Heart left ventricle (tissue), 16 donors: ENCODE data around the gene MKNK1. TPM values are rescaled to one million over a fixed set of nuclear protein-coding genes. Genes with fewer than 3 reads are reported as not detected.

ENCODE experiments used
- ATAC-seq, 4 donors: fragments of 200-7000 bp; cut with Tn5 transposase; one replicate each; pipeline ENCODE4 v1.9.1; 2020 to 2022; ENCODE audit warnings: moderate library complexity in 4 of 4, mild to moderate bottlenecking in 3 of 4, moderate number of reproducible peaks in 1 of 4
- DNase-seq, 5 donors: peaks; one replicate each; pipeline ENCODE4 v3.0.0-alpha.2; 2020
- H3K27ac ChIP-seq, 12 donors: fragments of 200-600 bp; sonication (generic) in 4 of 12; one replicate each; pipeline versions ENCODE4 v1.5.0 to v1.8.0; 2016 to 2022; ENCODE audit warnings: mild to moderate bottlenecking in 2 of 12
- H3K27me3 ChIP-seq, 9 donors: fragments of 200-600 bp; sonication (generic) in 2 of 9; one replicate each; pipeline versions ENCODE4 v1.5.1 to v1.8.0; 2016 to 2022; ENCODE audit warnings: mild to moderate bottlenecking in 3 of 9
- H3K36me3 ChIP-seq, 9 donors: fragments of 200-600 bp; sonication (generic) in 2 of 9; one replicate each; pipeline versions ENCODE4 v1.5.0 to v1.8.0; 2018 to 2022; ENCODE audit warnings: mild to moderate bottlenecking in 2 of 9
- H3K4me1 ChIP-seq, 12 donors: fragments of 200-600 bp; sonication (generic) in 4 of 12; one replicate each; pipeline versions ENCODE4 v1.5.0 to v1.8.0; 2016 to 2022; ENCODE audit warnings: mild to moderate bottlenecking in 3 of 12
- H3K4me3 ChIP-seq, 12 donors: fragments of 200-600 bp; sonication (generic) in 4 of 12; one replicate each; pipeline versions ENCODE4 v1.5.0 to v1.8.0; 2017 to 2022; ENCODE audit warnings: mild to moderate bottlenecking in 9 of 12, moderate library complexity in 4 of 12
- H3K9me3 ChIP-seq, 12 donors: fragments of 200-600 bp; sonication (generic) in 4 of 12; one replicate each; pipeline versions ENCODE4 v1.5.0 to v1.8.0; 2016 to 2022; ENCODE audit warnings: mild to moderate bottlenecking in 1 of 12
- POLR2A ChIP-seq, 2 donors: fragments of 450-650 bp; IDR thresholded peaks; one replicate each; pipeline ENCODE4 v1.6.1; 2017; ENCODE audit warnings: antibody characterized with exemption in 2 of 2, mild to moderate bottlenecking in 2 of 2, moderate library complexity in 2 of 2
- WGBS, 4 donors: extraction: QIAGEN DNeasy Blood & Tissue Kit in 2 of 4; methylation state at CpG; one replicate each; pipeline versions ENCODE4 v1.1.5 to v1.1.7; 2013 to 2018; 5-methylcytosine and 5-hydroxymethylcytosine counted together
- intact Hi-C, 10 donors: fragments of 100-400 bp; cut with DNase I; formaldehyde crosslinking; loops; one replicate each; pipeline versions ENCODE4 v1.11.1 to v1.14.2; 2022
- polyA plus RNA-seq, 2 donors: library from polyadenylated mRNA; stranded (reverse); fragments of 200-250 nt; gene quantifications; one replicate each; pipeline ENCODE4 v1.2.3, GENCODE V29; 2013
- total RNA-seq, 9 donors: library from RNA; depleted of rRNA in 2 of 9; stranded (reverse); fragments of >200 nt in 2 of 9; fragmentation: NEBNext Ultra II Directional in 3 of 9; extraction: Animal tissue kit (Norgen Biotek cat#: 25700) in 3 of 9; gene quantifications; one replicate each; pipeline versions ENCODE4 v1.1.0 to v1.2.4, GENCODE V29; 2016 to 2023
- TF ChIP-seq, protein P1 (sequence below), 12 donors: fragments of 200-600 bp; sonication (generic) in 4 of 12; IDR thresholded peaks; one replicate each; pipeline versions ENCODE4 v1.5.0 to v1.8.0; 2018 to 2022; ENCODE audit warnings: antibody characterized with exemption in 12 of 12, mild to moderate bottlenecking in 5 of 12
- donor health status: ischemic (EF 13 %, LVEDD 7.1; RV severe dilation, severe dysfunction).
- donor health status: healthy with polysubstance abuse.
- donor health status: DM: no; HTN: yes; CAD: no.
- donor health status: DM: no; HTN: no; CAD: no.
- donor health status: ischemic (EF 25% LVEDD 6.9; RV normal size, moderate dysfunction).
- donor health status: ischemic (EF 25% LVEDD 5.7; RV mildly dilated, moderate dysfunction).
- donor health status: healthy.
- donor health status: DM: yes; HTN: yes; CAD: no.
- donor health status: ischemic (EF 35%, LVEDD 5.7; RV mildly dilated, moderate dysfunction).
- donor health status: nonischemic (EF 11% LVEDD 7.7; RV severe dilation, severe dysfunction).
- donor health status: DM: yes; HTN: yes; CAD: no.
- donor health status: PGD.
- donor health status: ischemic (EF 29% LVEDD 5.4; RV normal size, mild dysfunction).
- donor health status: nonischemic (EF 23%, LVEDD 6.1; RV moderate dilation, normal function).

Gene MKNK1
- total and polyA plus RNA-seq, 11 donors: 23.1 to 77.6 (median 35.3) TPM

DNA sequence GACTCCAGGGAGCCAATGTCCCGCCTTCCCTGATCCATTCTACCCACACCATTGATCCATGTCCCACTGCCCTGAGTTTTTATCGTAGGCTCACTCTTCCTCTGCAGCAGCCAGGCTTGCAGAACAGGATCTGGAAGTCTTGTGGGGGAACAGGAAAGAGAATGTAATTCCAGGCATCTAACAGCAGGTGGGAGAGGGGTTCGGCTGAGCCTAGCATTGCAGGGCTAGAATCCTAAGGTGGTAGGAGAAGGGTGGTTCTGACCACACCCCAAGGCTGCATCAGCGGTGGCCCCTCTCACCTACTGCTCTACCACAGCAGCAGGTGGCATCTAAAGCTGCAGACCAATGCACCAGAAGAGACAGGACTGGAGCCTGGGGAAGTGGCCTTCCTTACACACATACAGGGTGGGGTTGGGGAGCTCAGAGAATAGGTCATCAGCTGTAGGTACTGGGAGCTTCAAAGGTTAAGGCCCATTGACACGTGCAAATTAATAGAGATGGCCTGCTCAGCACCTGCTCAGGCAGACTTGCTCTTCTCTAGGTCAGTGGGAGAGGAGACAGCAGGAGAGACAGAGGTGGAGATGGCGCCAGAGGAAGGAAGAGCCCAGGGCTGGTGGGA is 73.2 kb downstream of the MKNK1 start:
- peaks cover 0 to 60% (median 15%) of the 10 kb centered on the region in 9 donors for H3K27me3 ChIP-seq
- WGBS, 4 donors: 56 to 69% (median 59%) methylated on average over 6 of the region's 6 CpGs

DNA sequence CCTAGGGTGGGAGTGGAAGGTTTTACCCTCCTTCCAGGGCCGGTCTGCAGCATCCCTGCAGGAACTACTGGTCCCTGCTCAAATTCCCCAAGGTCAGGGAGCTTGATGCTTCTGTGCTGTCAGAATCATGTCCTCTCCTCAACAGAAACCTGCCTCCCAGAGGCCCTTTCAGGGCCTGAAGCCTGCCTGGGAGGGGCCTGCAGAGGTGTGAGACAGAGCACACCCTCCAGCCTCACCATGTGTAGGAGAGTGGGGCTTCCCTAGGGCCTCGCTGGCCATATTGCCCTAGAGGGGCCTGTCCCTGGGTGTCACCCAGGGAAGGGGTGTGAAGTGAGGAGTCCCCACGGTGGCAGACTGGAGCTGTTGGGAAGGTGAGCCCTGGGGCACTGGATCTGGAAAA is 73.8 kb downstream of the MKNK1 start:
- peaks cover 0 to 66% (median 17%) of the 10 kb centered on the region in 9 donors for H3K27me3 ChIP-seq
- WGBS, 4 donors: 53 to 67% (median 65%) methylated on average over 2 to 3 of the region's 3 CpGs
- H3K27ac ChIP-seq: no peak overlapping the region
- H3K9me3 ChIP-seq: no peaks in the 10 kb centered on the region
- no peaks in the 10 kb centered on the region for H3K36me3 ChIP-seq
- H3K4me1 ChIP-seq: peaks cover 0 to 11% (median 2%) of the 10 kb centered on the region in 12 donors
- TF ChIP-seq, protein P1, sequence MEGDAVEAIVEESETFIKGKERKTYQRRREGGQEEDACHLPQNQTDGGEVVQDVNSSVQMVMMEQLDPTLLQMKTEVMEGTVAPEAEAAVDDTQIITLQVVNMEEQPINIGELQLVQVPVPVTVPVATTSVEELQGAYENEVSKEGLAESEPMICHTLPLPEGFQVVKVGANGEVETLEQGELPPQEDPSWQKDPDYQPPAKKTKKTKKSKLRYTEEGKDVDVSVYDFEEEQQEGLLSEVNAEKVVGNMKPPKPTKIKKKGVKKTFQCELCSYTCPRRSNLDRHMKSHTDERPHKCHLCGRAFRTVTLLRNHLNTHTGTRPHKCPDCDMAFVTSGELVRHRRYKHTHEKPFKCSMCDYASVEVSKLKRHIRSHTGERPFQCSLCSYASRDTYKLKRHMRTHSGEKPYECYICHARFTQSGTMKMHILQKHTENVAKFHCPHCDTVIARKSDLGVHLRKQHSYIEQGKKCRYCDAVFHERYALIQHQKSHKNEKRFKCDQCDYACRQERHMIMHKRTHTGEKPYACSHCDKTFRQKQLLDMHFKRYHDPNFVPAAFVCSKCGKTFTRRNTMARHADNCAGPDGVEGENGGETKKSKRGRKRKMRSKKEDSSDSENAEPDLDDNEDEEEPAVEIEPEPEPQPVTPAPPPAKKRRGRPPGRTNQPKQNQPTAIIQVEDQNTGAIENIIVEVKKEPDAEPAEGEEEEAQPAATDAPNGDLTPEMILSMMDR (IDR thresholded peaks at IDR 0.05): no peak
- TF ChIP-seq POLR2A (IDR thresholded peaks at IDR 0.05): no peak
- DNase-seq: no peak
- no peak for ATAC-seq
- intact Hi-C loops: loop anchor here in 4 of 10 donors (2.0 to 5.0 kb wide), 3 partner anchors 124 to 197 kb away; no protein-coding TSS in a partner anchor
- no peak overlapping the region for H3K4me3 ChIP-seq

More for the DNA sequence above, 73.2 kb downstream of the MKNK1 start:
- Histone ChIP-seq H3K4me1 (peaks cover 0 to 11% (median 2%) of the 10 kb centered on the region in 12 donors), H3K27ac (no peak overlapping the region), H3K9me3 (no peaks in the 10 kb centered on the region), H3K36me3 (no peaks in the 10 kb centered on the region), H3K4me3 (no peak overlapping the region)
- ATAC-seq (no peak), DNase-seq (no peak)
- TF ChIP-seq, protein P1 (IDR thresholded peaks at IDR 0.05): no peak
- no peak for TF ChIP-seq POLR2A (IDR thresholded peaks at IDR 0.05)
- intact Hi-C loops: loop anchor here in 4 of 10 donors (2.0 to 5.0 kb wide), 3 partner anchors 124 to 196 kb away; no protein-coding TSS in a partner anchor

DNA sequence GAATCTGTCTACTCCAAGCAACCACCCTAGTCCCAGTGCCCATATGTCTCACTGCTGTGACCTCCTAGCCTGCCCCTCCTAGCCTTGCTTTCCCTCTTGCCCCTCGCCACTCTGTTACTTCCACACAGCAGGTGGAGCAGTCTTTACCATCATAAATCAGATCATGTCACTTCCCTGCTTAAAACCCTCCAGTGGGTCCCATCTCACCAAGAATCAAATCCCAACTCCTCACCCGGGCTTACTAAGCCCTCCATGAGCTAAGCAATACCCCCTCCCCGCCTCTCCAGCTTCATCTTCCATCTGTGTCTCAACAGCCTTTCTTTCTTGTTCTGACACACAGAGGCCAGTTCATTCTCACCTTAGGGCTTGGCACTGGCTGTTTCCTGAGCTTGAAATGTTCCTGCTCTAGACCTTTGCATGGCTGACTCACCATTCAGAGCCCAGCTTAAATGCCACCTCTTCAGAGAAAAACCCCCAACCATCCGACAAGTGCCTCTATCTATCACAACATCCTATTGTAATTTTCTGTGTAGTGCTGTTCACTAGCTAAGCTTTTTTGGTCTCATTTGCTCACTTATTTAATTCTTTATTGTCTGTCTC is 74.9 kb downstream of the MKNK1 start:
- peaks cover 0 to 11% (median 2%) of the 10 kb centered on the region in 12 donors for H3K4me1 ChIP-seq
- DNase-seq: peak in 1 of 5 donors; percentile 6
- H3K9me3 ChIP-seq: no peaks in the 10 kb centered on the region
- WGBS, 4 donors: 52 to 69% (median 58%) methylated on average over 4 of the region's 4 CpGs
- no peak overlapping the region for H3K27ac ChIP-seq
- no peaks in the 10 kb centered on the region for H3K36me3 ChIP-seq
- H3K27me3 ChIP-seq: peaks cover 0 to 68% (median 17%) of the 10 kb centered on the region in 9 donors
- ATAC-seq: no peak
- TF ChIP-seq, protein P1 (IDR thresholded peaks at IDR 0.05): no peak
- no peak for TF ChIP-seq POLR2A (IDR thresholded peaks at IDR 0.05)
- intact Hi-C loops: loop anchor here (2.0 to 10.0 kb wide), 6 partner anchors 50 to 122 kb away; no protein-coding TSS in a partner anchor
- no peak overlapping the region for H3K4me3 ChIP-seq

DNA sequence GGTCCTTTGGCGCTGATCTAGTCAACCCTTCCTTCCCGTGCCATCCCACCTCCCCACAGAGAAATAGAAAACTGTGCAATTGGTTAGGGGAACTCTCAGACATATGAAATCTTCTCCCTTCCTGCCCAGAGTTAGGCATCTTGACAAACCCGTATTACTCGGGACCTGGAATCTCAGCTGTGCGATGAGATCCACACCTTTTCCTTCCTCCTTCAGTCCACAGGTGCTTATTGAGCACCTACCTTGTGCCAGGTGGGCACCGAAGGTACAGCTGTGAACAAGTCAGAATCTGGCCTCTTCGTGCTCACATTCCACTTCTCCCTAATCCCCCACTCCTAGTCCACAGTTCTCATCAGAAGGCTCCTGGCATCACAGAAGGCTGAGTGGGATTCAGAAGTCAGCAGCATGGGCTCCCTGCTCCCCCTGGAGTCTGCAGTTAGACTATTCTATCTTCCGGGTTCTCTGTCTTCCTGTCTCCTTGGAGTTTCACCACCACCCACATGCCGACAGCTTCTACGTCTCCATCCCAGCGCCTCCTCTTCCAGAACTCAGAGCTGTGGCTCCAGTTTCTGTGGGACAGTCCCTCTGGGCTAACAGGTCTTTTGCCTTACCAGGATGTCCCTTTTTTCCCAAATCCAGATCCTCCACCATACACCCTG is 75.6 kb downstream of the MKNK1 start:
- WGBS, 4 donors: 29 to 41% (median 37%) methylated on average over 11 of the region's 11 CpGs
- TF ChIP-seq POLR2A (IDR thresholded peaks at IDR 0.05): no peak
- TF ChIP-seq, protein P1 (IDR thresholded peaks at IDR 0.05): peak in 2 of 12 donors; percentile 19 to 24
- ATAC-seq (no peak), DNase-seq (no peak)
- Histone ChIP-seq H3K36me3 (no peaks in the 10 kb centered on the region), H3K27ac (no peak overlapping the region), H3K4me3 (no peak overlapping the region), H3K4me1 (peaks cover 0 to 9% (median under 1%) of the 10 kb centered on the region in 12 donors), H3K9me3 (no peaks in the 10 kb centered on the region), H3K27me3 (peaks cover 0 to 68% (median 17%) of the 10 kb centered on the region in 9 donors)
- intact Hi-C loops: loop anchor here (1.0 to 10.0 kb wide), 11 partner anchors 50 to 122 kb away; no protein-coding TSS in a partner anchor
